NCI-H82 (cell line): ENCODE results near the gene WDR41.
"Not testable (repeated sequence)": the region's sequence is repeated elsewhere in the genome, so short reads cannot be mapped to it uniquely, and the experiment has no call there.

Experiments
- DNase-seq: peaks from one replicate; lab custom pipeline; 2025; lab: John Stamatoyannopoulos, UW

Gene WDR41

GRCh38 chr5:77407152-77407551, 85.0 kb downstream of the WDR41 start:
- no peak for DNase-seq

GRCh38 chr5:77402796-77403195, 89.3 kb downstream of the WDR41 start:
- no peak for DNase-seq

- no peak for DNase-seq
These were observed 91.5 kb downstream of the WDR41 start for GRCh38 chr5:77400645-77401044.

GRCh38 chr5:77398896-77399295, 93.2 kb downstream of the WDR41 start:
- DNase-seq: no peak

- DNase-seq: no peak
These were observed 93.7 kb downstream of the WDR41 start for GRCh38 chr5:77398458-77398857.

GRCh38 chr5:77397686-77398292, 94.3 kb downstream of the WDR41 start:
- no peak for DNase-seq

GRCh38 chr5:77396017-77396416, 96.1 kb downstream of the WDR41 start:
- DNase-seq: no peak

GRCh38 chr5:77394064-77394715, 97.9 kb downstream of the WDR41 start:
- no peak for DNase-seq

- no peak for DNase-seq
These were observed 100.8 kb downstream of the WDR41 start for GRCh38 chr5:77391240-77391765.

GRCh38 chr5:77390795-77391194, 101.3 kb downstream of the WDR41 start:
- DNase-seq: no peak

GRCh38 chr5:77390221-77390620, 101.9 kb downstream of the WDR41 start:
- no peak for DNase-seq

- DNase-seq: no peak
These were observed 102.4 kb downstream of the WDR41 start for GRCh38 chr5:77389746-77390145.

GRCh38 chr5:77386340-77386739, 105.8 kb downstream of the WDR41 start:
- DNase-seq: not testable (repeated sequence)

- DNase-seq: not testable (repeated sequence)
These were observed 108.8 kb downstream of the WDR41 start for GRCh38 chr5:77383336-77383735.
